Frontal cortex (tissue), 4 donors: ENCODE results near the gene CFH. TPM values are rescaled to one million over a fixed set of nuclear protein-coding genes. Genes with fewer than 3 reads are reported as not detected.
A peak's percentile ranks its signal among the peaks of the same experiment; 100 is the strongest.
"Not testable (repeated sequence)": the region's sequence is repeated elsewhere in the genome, so short reads cannot be mapped to it uniquely, and the experiment has no call there.

Source experiments
- DNase-seq, 2 donors: peaks; one replicate each; pipeline ENCODE4 v3.0.0; 2012; ENCODE audit warnings: low spot score in 2 of 2
- FAIRE-seq: peaks from 2 replicates; lab custom pipeline; 2012; peaks lifted over from hg19 to GRCh38; lab: Jason Lieb, UNC
- total RNA-seq: library from RNA; depleted of rRNA; stranded (reverse); fragments of >200 nt; gene quantifications from one replicate; pipeline ENCODE4 v1.2.3, GENCODE V29; 2014
- donor health status: control.
- donor health status: control.
- donor health status: control.

CFH gene
- total RNA-seq, 1 donor from 2014 or later, result 30.6 TPM

DNA sequence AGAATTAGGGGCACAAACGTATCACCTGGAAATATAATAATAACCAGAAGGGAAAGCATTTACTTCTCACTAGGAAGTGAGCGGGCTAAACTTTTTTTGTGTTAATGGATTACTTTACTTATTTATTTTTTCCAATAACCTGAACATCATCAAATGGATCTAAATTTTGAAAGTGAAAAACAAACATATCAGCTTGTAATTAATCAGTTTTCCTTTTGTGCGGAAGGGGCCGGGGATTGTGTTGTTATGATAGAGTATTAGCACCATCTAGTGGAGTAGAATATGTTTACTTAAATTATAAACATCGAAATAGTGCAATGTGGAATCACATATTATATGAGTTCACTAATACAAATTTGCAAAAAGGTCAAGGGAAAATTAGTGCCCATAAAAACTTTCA lies 9.0 kb downstream of the CFH start:
- FAIRE-seq (peak; percentile 98), DNase-seq (peak; percentile 5 to 17)

DNA sequence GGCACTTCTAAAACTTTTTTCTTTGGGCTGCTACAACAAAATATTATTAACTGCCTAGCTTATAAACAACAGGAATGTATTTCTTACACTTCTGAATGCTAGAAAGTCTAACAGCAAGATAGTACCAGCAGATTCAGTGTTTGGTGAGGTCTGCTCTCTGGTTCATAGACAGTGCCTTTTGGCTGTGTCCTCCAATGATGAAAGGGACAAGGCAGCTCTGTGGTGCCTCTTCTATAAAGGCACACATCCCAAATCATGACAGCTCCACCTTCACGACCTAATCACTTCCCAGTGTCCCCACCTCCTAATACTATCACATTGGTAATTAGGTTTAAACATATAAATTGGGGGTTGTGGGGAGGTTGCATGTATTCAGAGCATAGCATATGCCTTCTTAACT lies 9.5 kb downstream of the CFH start:
- DNase-seq (no peak), FAIRE-seq (no peak)

DNA sequence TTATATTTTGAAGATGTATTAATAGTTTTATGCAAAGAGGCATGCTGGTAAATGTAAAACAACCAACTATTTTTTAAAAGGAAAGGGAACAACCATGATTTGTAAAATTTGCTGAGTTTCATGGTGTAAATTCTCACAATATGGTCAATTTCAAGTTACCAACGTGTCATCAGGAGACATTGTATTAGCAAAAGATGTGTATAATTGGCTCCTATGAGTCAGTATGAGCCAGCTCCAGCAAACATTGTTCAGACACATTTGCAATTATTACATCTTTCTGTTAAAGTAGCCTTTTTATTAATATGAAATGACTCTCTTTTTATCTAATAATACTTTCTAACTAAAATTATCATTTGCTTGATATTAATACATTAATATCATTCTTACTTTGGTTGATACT lies 15.3 kb downstream of the CFH start:
- no peak for FAIRE-seq
- no peak for DNase-seq

DNA sequence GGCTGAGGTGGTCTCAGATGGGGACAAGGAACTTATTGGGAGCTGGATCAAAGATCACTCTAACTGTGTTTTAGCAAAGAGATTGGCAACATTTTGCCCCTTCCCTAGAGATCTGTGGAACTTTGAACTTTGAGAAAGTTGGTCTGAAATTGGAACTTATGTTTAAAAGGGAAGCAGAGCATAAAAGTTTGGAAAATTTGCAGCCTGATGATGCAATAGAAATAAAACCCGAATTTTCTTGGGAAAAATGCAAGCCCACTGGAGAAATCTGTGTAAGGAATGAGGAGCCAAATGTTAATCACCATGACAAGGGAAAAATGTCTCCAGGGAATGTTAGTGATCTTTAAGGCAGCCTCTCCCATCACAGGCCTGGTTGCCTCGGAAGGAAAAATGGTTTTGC lies 17.2 kb downstream of the CFH start:
- no peak for DNase-seq
- no peak for FAIRE-seq

DNA sequence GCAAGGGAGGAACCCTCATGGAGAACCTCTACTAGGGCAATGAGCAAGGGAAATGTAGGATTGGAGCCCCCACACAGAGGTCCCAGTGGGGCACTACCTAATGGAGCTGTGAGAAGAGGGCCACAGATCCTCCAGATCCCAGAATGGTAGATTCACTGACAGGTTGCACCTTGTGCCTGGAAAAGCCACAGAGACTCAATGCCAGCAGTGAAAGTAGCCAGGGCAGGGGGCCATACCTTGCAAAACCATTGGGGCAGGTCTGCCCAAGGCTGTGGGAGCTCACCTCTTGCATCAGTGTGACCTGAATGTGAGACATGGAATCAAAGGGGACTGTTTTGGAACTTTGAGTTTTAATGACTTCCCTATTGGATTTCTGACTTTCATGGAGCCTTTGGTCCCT lies 17.9 kb downstream of the CFH start:
- DNase-seq (no peak), FAIRE-seq (no peak)

DNA sequence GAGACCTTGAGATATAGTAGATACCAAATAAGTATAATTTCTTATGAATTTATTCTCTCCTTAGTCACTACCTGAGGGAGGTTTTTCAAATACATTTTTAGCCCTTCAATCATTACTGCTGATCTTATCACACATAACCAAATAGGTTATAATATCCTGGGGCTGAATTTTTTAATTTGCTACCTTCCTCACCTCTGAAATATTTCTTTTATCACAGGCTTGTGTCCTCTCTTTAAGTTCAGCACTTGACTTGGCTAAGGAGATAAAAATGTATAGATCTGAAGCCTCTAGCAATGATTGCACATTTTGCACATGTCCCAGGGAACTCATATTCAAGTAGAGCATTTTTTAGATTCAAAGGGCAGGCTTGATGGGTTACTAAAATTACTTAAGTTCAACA lies 23.1 kb downstream of the CFH start:
- no peak for FAIRE-seq

DNA sequence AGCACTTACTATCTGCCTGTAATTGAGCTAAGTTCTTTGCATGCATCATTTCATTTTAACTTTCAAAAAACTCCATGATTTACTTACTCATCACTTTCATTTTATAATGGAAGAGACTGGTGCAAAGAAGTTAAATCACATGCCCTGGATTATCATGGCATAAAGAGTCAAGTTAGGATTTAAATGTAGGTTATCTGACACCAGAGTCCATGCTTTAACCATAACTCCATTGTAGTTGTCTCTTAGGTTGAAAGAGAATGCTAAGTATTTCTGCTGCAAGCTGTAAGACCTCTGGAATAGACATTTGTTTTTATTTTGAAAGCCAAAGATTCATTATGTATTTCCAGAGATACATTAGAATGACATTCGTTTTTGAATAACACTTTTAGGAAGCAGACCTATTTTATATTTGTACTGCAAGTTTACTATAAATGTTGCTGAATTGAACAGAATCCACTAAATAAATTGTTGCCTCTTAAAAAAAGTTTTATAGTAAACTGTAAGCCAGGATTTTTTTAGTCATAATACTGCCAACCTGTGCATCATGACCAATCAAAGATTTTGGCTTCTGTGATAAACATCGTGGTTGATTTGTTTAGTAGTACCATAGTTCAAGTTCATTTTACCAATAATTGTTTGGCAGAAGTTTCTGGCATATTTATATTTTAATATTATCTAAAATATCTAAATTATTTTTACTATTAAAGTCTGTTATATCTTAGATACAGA lies 26.1 kb downstream of the CFH start:
- no peak for FAIRE-seq
- no peak for DNase-seq

More for the DNA sequence above, 23.1 kb downstream of the CFH start:
- DNase-seq, result no peak

DNA sequence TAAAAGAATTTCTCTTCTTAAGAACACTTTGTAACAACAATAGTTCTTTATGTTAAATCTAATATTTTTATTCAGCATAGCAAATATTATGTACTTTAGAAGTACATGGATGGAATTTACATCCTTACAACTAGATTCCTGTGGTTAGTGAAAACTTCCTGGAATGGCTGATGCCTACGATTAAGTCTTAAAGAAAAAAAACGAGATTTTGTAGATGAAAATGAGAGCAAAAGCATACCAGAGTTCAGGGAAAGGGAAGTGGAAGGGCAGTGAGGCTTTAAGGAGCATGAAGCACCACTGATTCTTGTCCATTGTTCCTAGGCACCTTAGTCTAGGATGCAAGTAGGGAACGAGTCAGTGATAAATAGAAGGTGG lies 26.7 kb downstream of the CFH start:
- DNase-seq (no peak), FAIRE-seq (peak; percentile 64)

DNA sequence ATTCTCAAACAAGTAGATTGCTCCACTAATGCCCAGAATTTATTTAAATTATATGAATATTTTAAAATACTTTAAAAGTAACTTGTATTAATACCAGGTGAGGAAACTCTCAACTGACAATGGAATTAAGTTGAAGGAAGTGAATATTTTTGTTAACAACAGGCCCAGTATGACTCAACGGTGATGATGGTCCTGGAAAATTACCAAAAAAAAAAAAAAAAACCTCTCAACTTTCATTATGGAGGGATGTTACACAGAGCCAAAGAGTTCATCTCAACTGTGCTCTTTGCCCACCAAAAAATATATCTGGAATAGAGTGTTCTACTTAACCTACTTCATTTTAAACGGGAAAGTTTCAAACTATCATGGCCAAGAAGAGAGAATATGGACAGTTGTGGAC lies 28.3 kb downstream of the CFH start:
- DNase-seq, result no peak
- no peak for FAIRE-seq

DNA sequence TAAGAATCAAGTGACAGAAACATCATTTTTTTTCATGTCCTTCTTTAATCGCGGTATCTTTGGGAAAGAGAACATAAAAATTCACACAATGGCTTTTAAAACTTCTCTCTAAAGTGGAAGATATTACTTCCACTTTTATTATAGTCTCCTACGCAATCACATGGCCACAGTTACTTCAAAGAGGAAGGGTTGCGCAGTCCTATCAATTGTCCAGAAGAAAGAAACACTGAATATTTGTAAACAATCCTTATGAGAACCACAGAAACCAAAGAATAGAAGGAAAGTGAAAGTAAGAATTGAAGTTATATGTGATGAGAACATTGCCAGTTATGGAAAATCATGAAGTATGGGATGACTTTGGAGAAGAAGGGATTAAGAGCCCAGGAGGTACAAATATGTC lies 32.6 kb downstream of the CFH start:
- FAIRE-seq (no peak), DNase-seq (no peak)

DNA sequence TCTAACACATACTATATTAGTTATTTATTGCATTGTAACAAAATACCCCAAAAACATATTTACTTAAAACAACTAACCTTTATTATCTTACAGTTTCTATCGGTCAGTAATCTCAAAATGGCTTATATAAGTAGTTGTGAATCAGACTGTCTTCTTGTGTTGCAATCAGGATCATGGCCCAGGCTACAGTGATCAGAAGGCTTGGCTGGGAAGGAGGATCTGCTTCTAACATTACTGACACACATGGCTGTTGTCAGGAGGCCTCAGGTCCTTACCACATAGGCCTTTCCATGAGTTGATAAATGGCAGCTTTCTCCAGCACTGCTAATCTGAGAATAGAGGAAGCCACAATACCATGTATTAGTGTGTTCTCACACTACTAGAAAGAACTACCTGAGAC lies 33.7 kb downstream of the CFH start:
- no peak for FAIRE-seq
- DNase-seq, result no peak

DNA sequence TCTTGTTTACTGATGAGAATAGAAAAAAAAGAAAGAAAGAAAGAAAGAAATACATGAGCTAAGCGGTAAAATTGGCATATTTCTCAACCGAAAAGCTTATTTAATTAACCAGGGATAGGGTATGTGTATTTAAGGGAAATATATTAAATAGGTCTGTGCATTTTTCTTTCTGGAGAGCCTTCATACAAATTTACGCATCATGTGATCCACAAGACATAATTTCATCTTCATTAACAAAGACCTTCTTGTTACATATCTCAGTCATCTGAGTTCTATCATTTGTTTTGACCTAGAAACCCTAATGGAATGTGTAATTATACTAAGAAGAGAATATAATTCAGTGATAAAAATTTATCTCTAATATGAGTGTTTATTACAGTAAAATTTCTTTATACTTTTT lies 37.2 kb downstream of the CFH start:
- DNase-seq (no peak), FAIRE-seq (no peak)

DNA sequence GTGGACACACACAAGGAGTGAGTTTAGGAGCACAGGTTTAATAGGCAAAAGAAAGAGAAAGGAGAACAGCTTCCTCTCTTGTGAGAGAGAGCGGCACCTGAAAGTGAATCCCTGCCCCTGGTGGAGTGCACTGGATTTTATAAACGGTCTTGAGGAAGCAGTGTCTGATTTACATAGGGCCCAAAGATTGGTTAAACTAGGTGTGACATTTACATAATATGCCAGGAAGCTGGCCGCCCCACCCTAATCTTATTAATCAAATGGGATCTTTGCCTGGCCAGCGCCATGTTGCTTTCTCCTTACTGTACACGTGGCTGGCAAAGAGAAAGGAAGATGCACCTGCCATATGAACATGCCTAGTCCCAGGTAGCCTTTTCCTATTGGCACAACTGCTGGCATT lies 38.7 kb downstream of the CFH start:
- FAIRE-seq, result no peak
- no peak for DNase-seq

DNA sequence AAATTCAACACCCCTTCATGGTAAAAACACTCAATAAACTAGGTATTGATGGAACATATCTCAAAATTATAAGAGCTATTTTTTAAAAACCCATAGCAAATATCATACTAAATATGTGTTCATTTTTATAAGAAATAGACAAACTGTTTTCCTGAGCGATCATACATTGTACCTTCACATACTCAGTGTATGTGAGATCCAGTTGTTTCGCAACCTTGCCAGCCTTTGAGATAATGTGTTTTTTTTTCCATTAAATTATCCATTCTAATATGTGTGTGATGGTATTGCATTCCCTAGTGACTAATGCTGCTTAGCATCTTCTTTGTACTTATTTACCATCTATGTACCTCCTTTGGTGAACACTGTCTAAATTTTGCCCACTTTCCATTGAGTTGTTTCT lies 47.1 kb downstream of the CFH start:
- FAIRE-seq, result no peak
- no peak for DNase-seq

DNA sequence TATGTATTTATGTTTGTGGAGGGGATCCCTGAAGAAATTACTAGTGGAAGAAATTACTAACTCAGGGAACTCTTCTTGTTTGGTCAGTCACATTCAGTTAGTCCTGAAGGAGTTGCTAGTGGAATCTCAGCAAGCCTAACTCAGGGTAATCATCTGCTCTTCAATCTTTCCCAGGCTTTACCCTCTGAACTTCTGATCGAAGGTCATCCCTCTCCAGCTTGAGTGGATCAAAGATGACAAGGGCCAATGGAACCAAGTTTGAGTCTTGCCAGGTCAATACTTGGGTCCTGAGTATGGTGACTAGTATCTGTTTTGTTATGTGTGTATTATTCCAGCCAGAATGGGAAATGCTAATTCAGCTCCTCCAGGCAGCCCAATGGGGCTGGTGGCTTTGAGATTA lies 49.3 kb downstream of the CFH start:
- no peak for DNase-seq
- no peak for FAIRE-seq

DNA sequence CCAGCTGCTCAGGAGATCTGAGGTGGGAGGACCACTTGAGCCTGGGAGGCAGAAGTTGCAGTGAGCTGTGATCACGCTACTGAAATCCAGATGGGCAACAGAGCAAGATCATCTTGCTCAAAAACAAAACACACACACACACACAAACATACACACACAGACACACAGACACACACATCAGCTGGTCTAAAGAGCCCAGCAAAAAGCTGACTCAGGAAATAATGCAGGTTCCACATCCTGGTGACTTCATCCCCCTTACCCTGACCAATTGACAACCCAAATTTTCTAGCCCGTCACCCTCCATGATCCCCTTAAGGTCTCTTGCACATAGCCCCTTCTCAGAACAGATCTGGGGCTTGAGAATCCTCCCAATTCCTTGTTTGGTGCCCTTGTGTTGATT lies 58.0 kb downstream of the CFH start:
- not testable (repeated sequence) for FAIRE-seq

DNA sequence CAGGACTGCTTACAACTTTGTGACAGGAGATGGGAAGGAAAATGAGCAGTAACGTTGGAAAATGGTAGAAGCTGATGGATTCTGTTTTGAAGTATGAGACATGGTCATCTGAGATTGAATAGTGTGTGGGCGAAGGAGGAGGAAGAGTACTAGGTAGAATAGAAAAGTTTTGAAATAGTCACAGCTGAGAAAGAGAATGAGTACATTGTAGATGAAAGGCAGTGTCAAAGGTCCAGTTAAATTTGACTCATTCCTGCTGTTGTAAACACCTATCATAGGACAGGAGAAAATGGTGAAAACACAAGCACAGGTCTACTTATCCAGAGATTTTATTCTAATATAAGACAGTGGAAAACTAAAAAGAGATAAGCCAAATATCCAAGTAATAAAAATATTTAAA lies 66.0 kb downstream of the CFH start:
- FAIRE-seq, result no peak

More for the DNA sequence above, 58.0 kb downstream of the CFH start:
- not testable (repeated sequence) for DNase-seq

DNA sequence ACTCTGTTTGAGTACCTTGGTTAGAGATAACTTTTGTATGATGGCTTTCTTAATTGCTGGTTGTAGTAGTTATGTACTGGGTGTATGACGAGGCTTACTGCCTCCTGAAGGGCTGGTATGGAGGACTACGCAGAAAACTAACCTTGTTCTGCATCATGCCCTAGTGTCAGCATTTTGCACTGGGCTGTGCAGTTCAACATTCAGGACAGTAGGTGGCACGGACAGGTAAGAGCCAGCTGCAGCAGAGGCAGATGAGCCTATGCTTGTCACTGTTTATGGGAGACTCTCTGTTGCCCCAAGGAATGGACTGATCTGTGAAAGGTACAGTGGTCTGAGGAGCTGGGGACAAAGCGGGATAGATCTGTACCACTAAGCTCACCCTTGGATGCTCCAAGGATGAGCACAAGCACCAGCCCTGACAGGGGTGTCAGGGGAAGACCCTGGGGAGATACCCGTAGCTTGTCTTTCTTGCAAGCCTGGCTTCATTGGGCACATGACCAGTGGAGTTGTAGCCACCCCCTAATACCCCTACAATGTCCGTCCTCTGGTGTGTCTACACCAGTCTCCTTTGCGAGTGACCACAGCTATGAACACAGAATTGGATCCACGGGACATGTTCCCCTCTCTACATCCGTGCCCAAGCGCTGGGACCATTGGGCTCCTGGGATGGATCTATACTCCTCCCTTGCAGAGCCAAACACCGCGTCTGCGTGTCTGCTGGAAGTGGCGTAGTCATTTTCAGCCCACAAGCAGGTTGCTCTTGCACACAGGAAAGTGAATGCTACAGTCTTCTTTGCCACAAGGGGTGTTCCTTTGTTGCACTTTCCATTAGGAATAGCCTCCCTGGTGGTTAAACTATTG lies 71.7 kb downstream of the CFH start:
- FAIRE-seq (no peak), DNase-seq (no peak)

More for the DNA sequence above, 66.0 kb downstream of the CFH start:
- no peak for DNase-seq

DNA sequence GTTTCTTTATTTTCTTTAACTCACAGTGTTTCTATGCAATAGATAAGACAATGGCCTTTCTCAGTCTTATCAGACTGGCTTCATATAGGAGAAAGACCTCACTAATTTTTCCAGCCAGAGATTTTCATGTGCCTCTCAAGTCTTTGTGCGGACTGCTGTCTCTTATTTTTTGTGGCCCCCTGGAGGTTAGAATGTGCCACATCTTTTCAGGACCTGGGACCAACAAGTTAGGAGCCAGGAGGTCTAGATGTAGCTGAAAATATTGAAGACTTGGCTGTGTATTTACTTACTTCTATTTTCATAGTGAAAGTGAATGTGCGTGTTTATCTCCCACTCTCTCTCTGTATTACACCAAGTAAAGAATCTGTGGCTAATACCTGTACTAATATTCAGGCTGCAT lies 80.7 kb downstream of the CFH start:
- no peak for DNase-seq

DNA sequence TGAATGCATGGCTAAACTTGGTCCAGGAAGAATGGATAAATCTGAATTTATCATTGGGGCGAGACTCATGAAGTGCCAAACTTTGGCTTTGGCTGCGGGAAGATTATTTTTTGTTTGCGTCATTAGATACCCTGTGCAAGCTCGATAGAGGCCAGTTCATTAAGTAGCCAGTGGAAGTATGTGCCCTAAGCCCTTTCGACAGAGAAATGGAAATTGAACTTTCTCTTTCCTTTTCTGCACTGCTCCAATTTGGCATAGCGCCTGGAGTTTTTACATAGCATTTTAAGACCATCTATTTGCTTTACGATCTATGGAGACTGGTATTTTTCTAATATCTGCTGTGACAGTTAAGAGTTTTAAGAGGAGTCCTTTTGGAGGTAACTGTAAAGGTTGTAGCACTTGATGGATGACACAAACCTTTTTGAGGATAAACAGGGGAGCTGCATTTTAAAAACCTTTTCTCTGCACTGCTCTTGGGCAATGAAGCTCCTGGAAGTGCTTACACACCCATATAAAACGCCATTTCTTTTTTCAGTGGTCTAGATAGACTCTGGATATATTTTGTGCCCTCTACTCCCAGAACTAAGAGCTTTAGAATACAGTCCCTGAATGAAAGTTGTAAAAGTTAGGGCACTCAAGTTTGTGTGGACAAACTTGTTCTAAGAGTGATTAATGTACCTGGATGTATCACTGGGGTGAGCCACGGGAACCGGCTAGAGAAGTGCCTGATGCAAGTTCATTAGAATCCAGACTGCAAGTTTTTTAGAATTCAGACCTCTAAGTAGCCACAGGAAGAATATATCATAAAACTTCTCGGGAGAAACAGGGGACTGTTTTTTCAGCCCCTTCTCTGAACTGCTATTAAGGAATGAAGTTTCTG lies 81.5 kb downstream of the CFH start:
- FAIRE-seq (no peak), DNase-seq (no peak)

More for the DNA sequence above, 80.7 kb downstream of the CFH start:
- FAIRE-seq, result no peak
